MM.1S (cell line): ENCODE results near the gene GNAL.

ENCODE experiments used
- EZH2 ChIP-seq: fragments of 300-600 bp; sonication (generic); optimal IDR thresholded peaks from 2 replicates; pipeline ENCODE3; 2017; ENCODE audit warnings: low read depth, mild to moderate bottlenecking, antibody characterized with exemption, low read length, mixed read lengths
- EZH2phosphoT487 ChIP-seq: fragments of 300-600 bp; sonication (generic); IDR thresholded peaks from 2 replicates; pipeline ENCODE4 v1.6.1; 2018; ENCODE audit warnings: antibody characterized with exemption, low read length
- TF ChIP-seq, protein P1 (sequence below): fragments of 300-600 bp; sonication (generic); IDR thresholded peaks from 2 replicates; pipeline ENCODE4 v1.5.1; 2016; ENCODE audit warnings: antibody characterized with exemption, low read length, mixed read lengths

DNA sequence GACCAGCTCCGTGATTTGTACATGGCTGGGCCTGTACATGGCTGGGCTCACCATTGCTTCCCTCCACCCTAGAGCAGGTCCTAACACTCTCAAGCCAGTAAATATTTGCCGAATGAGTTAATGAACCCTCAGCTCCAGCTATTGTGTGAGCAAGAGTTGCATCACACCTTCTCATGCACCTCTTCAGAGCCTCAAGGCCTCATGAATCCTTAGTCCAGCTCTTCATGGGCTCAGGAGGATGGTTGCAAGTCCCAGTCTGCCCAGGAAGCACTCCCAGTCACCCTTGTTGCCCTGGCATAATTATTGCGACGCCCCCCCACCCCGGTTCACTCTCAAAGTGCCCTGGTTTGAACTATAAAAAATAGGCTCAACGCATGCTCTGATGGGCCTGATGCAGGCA is 30.1 kb upstream of the GNAL start:
- TF ChIP-seq, protein P1, sequence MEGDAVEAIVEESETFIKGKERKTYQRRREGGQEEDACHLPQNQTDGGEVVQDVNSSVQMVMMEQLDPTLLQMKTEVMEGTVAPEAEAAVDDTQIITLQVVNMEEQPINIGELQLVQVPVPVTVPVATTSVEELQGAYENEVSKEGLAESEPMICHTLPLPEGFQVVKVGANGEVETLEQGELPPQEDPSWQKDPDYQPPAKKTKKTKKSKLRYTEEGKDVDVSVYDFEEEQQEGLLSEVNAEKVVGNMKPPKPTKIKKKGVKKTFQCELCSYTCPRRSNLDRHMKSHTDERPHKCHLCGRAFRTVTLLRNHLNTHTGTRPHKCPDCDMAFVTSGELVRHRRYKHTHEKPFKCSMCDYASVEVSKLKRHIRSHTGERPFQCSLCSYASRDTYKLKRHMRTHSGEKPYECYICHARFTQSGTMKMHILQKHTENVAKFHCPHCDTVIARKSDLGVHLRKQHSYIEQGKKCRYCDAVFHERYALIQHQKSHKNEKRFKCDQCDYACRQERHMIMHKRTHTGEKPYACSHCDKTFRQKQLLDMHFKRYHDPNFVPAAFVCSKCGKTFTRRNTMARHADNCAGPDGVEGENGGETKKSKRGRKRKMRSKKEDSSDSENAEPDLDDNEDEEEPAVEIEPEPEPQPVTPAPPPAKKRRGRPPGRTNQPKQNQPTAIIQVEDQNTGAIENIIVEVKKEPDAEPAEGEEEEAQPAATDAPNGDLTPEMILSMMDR, result no peak
- no peak for TF ChIP-seq EZH2phosphoT487
- no peak for TF ChIP-seq EZH2
